Measurements from ENCODE around the gene KIF26B.

The KIF26B gene

DNA sequence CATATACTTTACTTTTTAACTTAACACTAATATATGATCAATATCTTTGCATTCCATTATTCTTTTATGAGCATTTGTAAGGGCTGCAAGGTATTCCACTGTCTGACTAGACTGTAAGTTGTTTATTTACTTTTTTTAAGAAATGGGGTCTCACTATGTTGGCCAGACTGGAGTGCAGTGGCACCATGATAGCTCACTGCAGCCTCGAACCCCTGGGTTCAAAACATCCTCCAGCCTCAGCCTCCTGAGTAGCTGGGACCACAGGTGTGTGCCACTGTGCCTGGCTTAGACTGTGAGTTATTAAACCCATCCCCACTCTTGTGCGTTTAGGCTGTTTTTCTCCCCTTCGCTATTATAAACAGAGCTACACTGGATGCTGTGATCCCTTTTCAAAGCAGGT lies 6.7 kb upstream of the KIF26B start (continued):
- TF ChIP-seq, protein P1, sequence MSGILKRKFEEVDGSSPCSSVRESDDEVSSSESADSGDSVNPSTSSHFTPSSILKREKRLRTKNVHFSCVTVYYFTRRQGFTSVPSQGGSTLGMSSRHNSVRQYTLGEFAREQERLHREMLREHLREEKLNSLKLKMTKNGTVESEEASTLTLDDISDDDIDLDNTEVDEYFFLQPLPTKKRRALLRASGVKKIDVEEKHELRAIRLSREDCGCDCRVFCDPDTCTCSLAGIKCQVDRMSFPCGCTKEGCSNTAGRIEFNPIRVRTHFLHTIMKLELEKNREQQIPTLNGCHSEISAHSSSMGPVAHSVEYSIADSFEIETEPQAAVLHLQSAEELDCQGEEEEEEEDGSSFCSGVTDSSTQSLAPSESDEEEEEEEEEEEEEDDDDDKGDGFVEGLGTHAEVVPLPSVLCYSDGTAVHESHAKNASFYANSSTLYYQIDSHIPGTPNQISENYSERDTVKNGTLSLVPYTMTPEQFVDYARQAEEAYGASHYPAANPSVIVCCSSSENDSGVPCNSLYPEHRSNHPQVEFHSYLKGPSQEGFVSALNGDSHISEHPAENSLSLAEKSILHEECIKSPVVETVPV (CRISPR knock-in tag; IDR thresholded peaks at IDR 0.05): no peak
- TF ChIP-seq PPARA (CRISPR knock-in tag; IDR thresholded peaks at IDR 0.05; ENCODE audit: borderline replicate concordance): no peak
- no peak for TF ChIP-seq SNAI2 (CRISPR knock-in tag; IDR thresholded peaks at IDR 0.05)
- no peak for TF ChIP-seq PATZ1 (CRISPR knock-in tag; IDR thresholded peaks at IDR 0.05; ENCODE audit: borderline replicate concordance)
- TF ChIP-seq ZFP30 (CRISPR knock-in tag; IDR thresholded peaks at IDR 0.05): no peak
- no peak for TF ChIP-seq ZFP3 (CRISPR knock-in tag; IDR thresholded peaks at IDR 0.05)
- no peak for TF ChIP-seq RARB (CRISPR knock-in tag; IDR thresholded peaks at IDR 0.05)
- TF ChIP-seq BACH2 (CRISPR knock-in tag; IDR thresholded peaks at IDR 0.05; ENCODE audit: borderline replicate concordance): no peak
- no peak for TF ChIP-seq ZNF565 (CRISPR knock-in tag; conservative IDR thresholded peaks at IDR 0.05; ENCODE audit: low read depth)
- TF ChIP-seq ESRRG (CRISPR knock-in tag; IDR thresholded peaks at IDR 0.05): no peak
- no peak for TF ChIP-seq ARNTL (CRISPR knock-in tag; IDR thresholded peaks at IDR 0.05; ENCODE audit: borderline replicate concordance, low read depth)
- no peak for TF ChIP-seq ZNF8 (CRISPR knock-in tag; IDR thresholded peaks at IDR 0.05)
- no peak for TF ChIP-seq CSDC2 (CRISPR knock-in tag; IDR thresholded peaks at IDR 0.05)

GRCh38 chr1:245148861-245149260 lies 5.9 kb upstream of the KIF26B start:
- ATAC-seq: no peak
- TF ChIP-seq BACH2 (CRISPR knock-in tag; IDR thresholded peaks at IDR 0.05; ENCODE audit: borderline replicate concordance) (no peak), POU6F1 (CRISPR knock-in tag; IDR thresholded peaks at IDR 0.05; ENCODE audit: borderline replicate concordance, low read depth) (no peak), PPARA (CRISPR knock-in tag; IDR thresholded peaks at IDR 0.05; ENCODE audit: borderline replicate concordance) (no peak), PATZ1 (CRISPR knock-in tag; IDR thresholded peaks at IDR 0.05; ENCODE audit: borderline replicate concordance) (no peak), GLIS3 (CRISPR knock-in tag; IDR thresholded peaks at IDR 0.05) (no peak), TCF4 (CRISPR knock-in tag; IDR thresholded peaks at IDR 0.05; ENCODE audit: borderline replicate concordance) (no peak), CSDC2 (CRISPR knock-in tag; IDR thresholded peaks at IDR 0.05) (no peak), CREB5 (CRISPR knock-in tag; IDR thresholded peaks at IDR 0.05; ENCODE audit: low read depth) (no peak), ISL1 (CRISPR knock-in tag; IDR thresholded peaks at IDR 0.05) (no peak), ZNF565 (CRISPR knock-in tag; conservative IDR thresholded peaks at IDR 0.05; ENCODE audit: low read depth) (no peak), ZFP30 (CRISPR knock-in tag; IDR thresholded peaks at IDR 0.05) (no peak), ZFP3 (CRISPR knock-in tag; IDR thresholded peaks at IDR 0.05) (no peak), ARNTL (CRISPR knock-in tag; IDR thresholded peaks at IDR 0.05; ENCODE audit: borderline replicate concordance, low read depth) (no peak), ZC3H10 (CRISPR knock-in tag; IDR thresholded peaks at IDR 0.05) (no peak), OSR1 (CRISPR knock-in tag; IDR thresholded peaks at IDR 0.05) (no peak), RARB (CRISPR knock-in tag; IDR thresholded peaks at IDR 0.05) (no peak), ZNF70 (CRISPR knock-in tag; IDR thresholded peaks at IDR 0.05) (no peak)
- TF ChIP-seq, protein P2, sequence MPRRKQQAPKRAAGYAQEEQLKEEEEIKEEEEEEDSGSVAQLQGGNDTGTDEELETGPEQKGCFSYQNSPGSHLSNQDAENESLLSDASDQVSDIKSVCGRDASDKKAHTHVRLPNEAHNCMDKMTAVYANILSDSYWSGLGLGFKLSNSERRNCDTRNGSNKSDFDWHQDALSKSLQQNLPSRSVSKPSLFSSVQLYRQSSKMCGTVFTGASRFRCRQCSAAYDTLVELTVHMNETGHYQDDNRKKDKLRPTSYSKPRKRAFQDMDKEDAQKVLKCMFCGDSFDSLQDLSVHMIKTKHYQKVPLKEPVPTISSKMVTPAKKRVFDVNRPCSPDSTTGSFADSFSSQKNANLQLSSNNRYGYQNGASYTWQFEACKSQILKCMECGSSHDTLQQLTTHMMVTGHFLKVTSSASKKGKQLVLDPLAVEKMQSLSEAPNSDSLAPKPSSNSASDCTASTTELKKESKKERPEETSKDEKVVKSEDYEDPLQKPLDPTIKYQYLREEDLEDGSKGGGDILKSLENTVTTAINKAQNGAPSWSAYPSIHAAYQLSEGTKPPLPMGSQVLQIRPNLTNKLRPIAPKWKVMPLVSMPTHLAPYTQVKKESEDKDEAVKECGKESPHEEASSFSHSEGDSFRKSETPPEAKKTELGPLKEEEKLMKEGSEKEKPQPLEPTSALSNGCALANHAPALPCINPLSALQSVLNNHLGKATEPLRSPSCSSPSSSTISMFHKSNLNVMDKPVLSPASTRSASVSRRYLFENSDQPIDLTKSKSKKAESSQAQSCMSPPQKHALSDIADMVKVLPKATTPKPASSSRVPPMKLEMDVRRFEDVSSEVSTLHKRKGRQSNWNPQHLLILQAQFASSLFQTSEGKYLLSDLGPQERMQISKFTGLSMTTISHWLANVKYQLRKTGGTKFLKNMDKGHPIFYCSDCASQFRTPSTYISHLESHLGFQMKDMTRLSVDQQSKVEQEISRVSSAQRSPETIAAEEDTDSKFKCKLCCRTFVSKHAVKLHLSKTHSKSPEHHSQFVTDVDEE (CRISPR knock-in tag; IDR thresholded peaks at IDR 0.05): no peak
- TF ChIP-seq, protein P1 (CRISPR knock-in tag; IDR thresholded peaks at IDR 0.05): no peak

All from SK-N-SH treated with all-trans-retinoic acid at 6 μM for 48 hours (cell line).